Ramos (cell line): Measurements from ENCODE around the gene CYP1A2.
"Not testable (repeated sequence)": the region's sequence is repeated elsewhere in the genome, so short reads cannot be mapped to it uniquely, and the experiment has no call there.

Experiments
- in situ Hi-C: fragments of 300-500 bp; cut with MboI; formaldehyde crosslinking; loops from one replicate; pipeline ENCODE4 v1.14.3; 2022; ENCODE audit warnings: low sequenced_read_pairs; ENCODE audit not compliant: unreplicated experiment

CYP1A2 gene, protein sequence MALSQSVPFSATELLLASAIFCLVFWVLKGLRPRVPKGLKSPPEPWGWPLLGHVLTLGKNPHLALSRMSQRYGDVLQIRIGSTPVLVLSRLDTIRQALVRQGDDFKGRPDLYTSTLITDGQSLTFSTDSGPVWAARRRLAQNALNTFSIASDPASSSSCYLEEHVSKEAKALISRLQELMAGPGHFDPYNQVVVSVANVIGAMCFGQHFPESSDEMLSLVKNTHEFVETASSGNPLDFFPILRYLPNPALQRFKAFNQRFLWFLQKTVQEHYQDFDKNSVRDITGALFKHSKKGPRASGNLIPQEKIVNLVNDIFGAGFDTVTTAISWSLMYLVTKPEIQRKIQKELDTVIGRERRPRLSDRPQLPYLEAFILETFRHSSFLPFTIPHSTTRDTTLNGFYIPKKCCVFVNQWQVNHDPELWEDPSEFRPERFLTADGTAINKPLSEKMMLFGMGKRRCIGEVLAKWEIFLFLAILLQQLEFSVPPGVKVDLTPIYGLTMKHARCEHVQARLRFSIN

GRCh38 chr15:74748322-74748946 lies at the start of gene CYP1A2:
Gene CYP1A2 (plus strand): TSS chr15:74748845. CDS start chr15:74749739, 894 bp downstream.
- in situ Hi-C loops = no loop called here

GRCh38 chr15:74709011-74709410 lies 39.6 kb upstream of the CYP1A2 start:
- in situ Hi-C loops = no loop called here

- in situ Hi-C loops = no loop called here
Observed at GRCh38 chr15:74709892-74710291, 38.8 kb upstream of the CYP1A2 start.

DNA sequence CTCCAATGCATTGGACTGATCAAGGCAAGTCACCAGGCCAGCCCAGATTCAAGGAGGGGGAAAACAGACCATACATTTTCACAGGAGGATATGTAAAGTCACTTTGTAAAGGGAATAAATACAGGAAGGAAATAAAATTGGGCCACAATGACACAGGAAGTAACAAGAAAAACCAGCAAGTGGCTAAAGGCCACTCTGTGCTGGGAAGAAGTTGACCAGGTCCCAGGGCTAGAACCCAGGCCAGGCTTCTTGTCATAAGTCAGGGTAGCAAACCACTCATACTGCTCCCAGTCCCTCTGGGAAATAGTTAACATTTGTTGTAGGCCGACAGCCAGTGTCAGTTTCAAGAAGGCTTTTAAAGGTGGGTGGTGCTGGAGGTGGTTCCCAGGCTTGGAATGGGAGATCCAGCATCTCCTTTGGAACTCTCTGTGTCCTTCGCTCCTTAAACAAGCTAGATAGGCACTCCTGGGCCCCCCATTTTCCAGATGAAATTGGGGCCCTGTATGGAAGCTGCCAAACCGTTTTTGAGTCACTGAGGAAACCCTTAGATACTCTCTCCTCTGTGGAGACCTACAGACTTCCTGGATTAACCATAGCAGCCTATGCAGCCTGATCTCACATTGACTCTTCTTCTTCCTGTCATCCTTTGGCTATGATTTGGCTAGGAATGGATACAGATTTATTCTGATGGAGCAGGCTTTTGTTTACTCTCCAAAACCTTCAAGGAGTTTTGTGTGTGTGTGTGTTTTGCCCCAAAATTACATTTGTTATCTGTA lies 38.1 kb upstream of the CYP1A2 start:
- in situ Hi-C loops = no loop called here

GRCh38 chr15:74712311-74712710 lies 36.3 kb upstream of the CYP1A2 start:
- in situ Hi-C loops = no loop called here

DNA sequence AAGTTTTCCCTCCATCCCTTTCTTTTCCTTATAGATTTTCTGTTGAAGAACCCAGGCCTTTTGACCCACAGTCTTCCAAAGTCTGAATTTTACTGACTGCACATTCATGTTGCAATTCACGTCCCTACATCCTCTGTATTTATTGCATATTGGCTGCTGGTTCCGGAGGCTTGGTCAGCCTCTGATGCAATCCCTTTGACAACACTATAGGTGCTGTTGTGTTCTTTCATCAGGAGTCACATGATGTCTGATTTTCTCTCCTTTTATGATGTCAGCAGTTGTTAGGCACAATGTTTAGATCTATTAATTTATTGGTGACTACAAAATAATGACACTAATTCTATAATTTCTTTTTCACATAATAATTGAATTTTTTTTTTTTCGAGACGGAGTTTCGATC lies 32.0 kb upstream of the CYP1A2 start:
- in situ Hi-C loops = no loop called here

GRCh38 chr15:74722591-74722990 lies 26.1 kb upstream of the CYP1A2 start:
- in situ Hi-C loops = no loop called here

DNA sequence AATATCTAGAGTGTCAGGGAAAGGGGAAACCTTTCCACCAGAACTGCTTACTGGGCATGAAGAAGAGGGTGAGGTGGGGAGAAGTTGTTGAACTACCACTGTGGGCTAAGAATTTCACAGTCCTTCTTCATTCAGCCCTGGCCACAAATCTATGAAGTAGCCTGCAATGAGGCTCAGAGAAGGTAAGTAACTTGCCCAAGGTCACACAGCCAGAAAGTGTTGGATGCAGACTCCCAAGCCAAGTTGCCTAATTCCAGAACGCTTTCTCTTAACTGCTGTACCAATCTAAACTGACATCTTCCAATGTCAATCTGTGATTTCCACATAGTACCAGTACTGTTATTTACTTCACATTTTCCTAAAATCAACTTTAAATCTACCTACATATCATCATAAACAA lies 25.5 kb upstream of the CYP1A2 start:
- in situ Hi-C loops = no loop called here

- in situ Hi-C loops = no loop called here
Observed at GRCh38 chr15:74723754-74724334, 24.8 kb upstream of the CYP1A2 start.

GRCh38 chr15:74724570-74725224 lies 23.9 kb upstream of the CYP1A2 start:
- in situ Hi-C loops = no loop called here

DNA sequence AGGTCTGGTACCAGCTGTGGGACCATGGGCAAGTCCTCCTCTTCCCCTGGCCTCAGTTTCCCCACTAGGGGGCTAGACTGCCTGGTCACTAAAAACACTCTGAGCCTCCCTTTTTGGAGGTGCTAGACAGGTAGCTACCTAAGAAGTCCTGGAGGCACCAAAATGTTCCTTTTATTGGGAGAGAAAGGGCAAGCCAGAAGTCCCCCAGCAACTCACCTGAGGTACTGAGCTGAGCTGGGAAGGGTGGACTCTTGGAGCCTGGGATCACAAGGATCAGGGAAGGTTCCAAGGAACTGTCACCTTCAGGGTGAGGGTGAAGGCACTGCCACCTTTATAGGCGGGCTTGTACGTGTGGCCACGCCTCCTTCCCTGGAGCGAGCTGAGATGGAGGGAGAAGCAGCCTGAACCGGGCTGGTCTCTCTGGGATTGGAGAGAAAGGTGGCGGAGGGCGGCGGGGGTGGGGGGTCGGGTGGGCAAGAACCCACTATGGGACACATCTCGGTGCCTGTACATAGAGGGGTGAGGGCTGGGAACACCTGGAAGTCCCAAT lies 23.3 kb upstream of the CYP1A2 start, which contains the start of gene CYP1A1:
Gene CYP1A1 (minus strand): TSS at position 304 of the 550 bp plus-strand sequence. CDS start 2,431 bp downstream, outside the sequence.
- in situ Hi-C loops = no loop called here

DNA sequence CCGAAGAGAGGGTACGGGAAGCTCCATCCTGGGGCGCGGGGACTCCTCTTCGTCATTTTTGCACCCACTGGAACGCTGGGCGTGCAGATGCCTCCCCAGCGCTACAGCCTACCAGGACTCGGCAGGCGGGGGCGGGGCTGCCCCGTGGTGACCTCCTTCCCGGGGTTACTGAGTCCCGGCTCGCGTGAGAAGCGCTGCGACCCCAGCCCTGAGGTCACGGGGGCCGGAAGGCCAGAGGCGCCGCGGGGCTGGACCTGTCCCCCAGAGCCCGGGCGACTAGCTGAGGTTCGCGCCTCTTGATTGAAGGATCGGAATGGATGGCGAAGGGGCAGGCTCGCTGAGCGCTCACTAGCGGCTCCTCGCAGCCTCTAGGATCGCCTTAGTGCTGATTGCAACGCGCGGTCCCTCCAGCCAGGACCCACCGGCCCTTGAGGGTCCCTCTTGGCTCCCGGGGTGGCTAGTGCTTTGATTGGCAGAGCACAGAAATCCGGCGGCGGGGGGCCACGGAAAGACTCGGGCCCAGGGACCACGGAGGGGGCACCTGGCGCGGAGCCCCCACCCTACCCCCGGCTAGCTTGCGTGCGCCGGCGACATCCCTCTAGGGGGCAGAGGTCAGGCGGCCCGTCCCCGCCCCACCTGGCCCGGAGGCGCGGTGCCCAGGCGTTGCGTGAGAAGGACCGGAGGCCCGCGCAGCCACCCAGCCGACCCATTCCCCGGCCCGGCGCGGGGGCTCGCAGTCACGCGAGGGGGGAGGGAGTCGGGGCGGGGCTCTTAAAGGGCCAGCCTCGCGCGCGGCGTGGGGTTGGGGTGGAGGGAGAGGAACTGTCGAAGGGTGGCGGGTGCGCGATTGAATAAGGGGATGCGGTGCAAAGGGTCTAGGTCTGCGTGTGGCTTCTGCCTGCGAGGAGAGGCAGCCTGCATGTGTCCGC lies 22.5 kb upstream of the CYP1A2 start:
- in situ Hi-C loops = no loop called here

DNA sequence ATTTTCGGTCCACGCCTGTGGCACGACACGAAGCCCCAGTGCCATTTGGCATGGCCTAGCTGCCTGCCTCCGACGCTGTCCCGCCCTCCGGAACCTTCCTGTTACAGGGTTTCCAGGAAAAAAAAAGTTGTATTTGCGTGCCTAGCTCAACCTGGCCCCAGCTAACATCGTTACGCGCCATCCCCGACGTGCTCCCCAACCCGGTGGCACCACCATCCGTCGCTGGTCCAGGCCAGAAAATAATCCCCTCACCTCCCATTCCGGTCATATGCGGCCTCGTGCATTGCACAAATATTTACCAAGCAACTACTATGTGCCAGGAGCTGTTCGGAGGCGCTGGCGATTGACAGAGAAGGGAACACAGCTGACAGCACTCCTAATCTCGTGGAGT lies 21.9 kb upstream of the CYP1A2 start:
- in situ Hi-C loops = no loop called here

GRCh38 chr15:74727727-74728126 lies 20.9 kb upstream of the CYP1A2 start:
- in situ Hi-C loops = no loop called here

- in situ Hi-C loops = not testable (repeated sequence)
Observed at GRCh38 chr15:74728699-74729098, 19.9 kb upstream of the CYP1A2 start.

GRCh38 chr15:74729372-74729771 lies 19.3 kb upstream of the CYP1A2 start:
- in situ Hi-C loops = not testable (repeated sequence)

DNA sequence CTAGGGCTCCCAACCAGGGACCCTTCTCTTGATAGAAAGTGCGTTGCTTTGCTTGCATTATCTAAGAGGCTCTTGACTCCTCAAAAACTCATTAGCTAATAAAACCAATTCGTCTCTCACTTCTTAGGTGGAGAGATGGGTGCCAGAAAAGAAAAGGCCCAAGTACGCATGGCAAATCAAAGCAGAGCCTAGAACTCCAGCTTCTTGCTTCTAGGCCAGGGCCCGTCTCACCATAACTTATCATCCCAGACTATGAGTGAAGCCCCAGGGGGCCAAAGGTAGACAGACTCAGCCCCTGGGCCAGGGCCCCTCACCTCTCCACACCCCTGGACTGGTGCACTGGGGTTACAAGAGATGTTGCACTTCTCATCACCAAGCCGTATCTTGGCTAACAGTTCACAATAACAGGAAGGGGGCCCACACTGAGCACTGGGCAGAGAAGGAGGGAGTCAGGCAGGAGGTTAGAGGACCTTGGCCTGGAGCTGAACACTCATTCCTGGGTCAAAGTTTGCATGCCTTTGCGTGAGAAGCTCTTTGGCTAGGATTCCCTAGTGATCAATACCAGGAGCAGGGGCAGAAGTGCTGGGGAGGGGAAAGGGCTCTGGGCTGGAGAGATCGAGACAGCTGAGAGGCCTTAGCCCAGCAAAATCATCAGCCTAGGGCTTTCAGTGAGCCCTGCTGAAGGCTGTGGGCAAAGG lies 17.9 kb upstream of the CYP1A2 start:
- in situ Hi-C loops = no loop called here

DNA sequence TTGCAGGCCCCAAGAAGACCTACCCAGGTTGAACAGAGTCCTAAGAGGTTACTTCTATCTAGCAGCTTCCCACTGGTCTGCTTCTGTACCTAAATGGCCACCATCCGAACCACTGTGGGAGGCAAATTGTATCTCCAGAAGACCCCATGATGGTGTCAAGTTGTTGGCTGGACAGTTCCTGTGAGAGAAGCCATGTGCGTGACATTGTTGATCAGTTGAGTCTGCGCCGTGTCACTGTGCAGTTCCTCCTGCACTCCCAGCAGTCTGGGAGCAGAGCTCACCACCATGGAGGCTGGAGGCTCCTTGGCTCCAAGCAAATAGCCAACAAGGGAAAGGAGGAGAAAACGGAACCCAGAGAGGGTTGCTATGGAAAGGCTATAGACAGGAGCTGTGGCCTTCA lies 15.8 kb upstream of the CYP1A2 start:
- in situ Hi-C loops = no loop called here
